GM21825 (cell line): Measurements from ENCODE around the gene CTIF.

ENCODE experiments used
- ATAC-seq: cut with Tn5 transposase; IDR thresholded peaks from one replicate; pipeline ENCODE4 v1.9.1; 2021; ENCODE audit warnings: mild to moderate bottlenecking, moderate library complexity; ENCODE audit not compliant: unreplicated experiment

CTIF gene

DNA sequence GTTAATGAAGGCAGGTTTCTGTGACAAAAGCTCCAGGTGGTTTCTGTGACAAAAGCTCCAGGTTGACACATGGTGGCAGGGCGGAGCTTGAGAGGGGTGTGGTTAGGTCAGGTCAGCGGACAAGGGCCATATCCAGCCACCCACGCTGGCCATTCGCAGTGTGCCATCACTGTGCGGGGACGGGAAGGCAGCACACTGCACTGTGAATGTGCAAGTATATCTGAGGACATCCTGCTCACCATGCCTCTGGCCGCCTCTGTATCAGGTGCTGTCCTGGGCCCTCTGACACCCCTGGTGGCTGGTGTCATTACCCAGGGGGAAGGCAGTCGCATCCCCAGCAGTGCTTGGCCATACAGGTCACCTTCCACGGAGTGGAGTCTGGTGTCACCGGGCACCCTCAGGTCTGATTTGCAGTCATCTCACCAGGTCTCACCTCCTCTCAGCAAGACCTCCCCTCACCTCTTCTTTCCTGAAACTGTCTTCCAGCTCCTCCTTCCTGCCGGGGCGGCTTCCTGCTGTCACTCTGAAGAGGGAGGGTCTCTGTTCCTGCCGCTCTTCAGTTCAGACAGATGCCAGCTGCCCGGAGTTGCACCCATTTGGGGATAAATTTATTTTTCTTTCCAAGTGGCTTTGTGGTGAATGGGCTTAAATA lies 34.9 kb downstream of the CTIF start:
- no peak for ATAC-seq

DNA sequence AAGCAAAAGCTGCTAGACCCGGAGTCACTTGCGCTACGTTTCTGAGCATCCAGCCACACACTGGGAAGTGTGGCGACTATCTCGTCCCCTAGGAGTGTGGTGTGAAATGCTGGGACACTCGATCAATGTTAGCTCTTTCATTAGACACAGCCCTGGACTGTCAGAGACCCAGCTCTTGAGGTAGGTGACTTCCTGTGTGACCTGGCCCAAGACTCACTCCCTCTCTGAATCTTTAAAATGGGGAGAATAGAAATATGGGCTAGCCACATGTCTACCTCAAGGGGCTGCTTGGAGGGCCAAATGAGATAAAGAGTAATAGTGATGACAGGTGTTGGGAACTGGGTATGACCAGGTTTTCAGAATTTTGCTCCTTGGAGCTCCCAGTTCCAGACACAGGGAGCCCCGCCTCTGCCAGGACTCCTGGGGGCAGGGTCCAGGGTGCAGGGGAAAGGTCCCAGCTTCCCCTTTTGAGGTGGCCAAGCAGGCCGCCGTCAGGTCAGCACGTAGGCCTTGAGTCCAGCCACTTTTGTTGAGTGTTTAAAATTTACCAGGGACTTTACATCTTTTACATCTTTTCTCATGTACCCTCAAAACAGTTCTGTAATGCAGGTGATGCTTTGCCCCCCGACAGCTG lies 36.0 kb downstream of the CTIF start:
- ATAC-seq, result no peak

DNA sequence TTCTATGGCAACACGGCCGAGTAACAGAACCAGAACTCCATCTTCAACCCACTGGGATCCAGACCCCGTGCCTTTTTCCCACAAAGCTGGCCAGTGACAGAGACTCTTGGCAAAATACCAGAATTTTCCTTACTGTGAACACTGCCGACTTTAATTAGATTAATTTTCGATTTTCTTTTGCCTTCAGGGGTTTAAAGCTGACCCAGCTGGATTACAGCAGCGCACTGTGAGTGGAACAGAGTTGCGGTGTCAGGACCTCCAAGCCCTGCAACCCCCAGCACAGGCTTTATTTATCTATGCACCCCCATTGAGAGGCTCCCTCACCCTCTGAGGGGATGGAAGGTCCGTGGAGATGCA lies 36.4 kb downstream of the CTIF start:
- no peak for ATAC-seq

DNA sequence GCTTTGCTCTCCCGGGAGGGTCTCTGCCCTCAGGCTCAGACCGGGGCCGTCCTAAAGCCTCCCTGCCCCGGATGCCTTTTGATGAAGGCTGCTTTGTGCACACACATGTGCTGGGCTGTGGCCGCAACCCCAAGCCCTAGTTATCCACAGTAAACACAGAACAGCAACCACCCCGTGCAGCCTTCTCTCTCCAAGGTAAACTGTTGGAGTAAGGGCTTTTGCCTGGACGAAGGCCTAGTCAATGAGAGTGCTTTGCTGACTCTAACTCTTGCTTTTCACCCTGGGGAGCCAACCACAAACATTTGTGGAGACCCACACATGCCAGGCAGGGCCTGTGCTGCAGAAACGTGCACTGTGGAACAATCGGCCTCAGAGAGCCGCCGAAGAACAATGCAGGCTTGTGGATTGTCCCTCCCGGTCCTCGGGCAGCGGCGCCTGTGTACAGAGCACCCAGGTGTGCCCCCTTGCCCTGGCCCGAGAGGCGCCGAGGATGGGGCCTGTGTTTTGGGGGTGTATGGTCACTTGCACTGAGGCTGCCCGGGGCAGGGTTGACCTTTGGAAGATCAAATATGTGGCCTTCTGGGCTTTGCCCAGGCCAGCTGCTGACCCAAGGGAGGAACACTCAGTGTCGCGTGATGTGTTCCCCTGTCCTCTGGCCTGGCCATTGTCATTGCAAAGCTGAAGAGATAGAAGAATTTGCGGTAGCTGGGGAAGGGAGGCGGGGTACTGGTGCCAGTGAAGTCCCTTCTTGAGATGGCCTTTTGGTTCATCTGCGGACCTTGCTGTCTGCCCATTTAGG lies 37.0 kb downstream of the CTIF start:
- ATAC-seq, result no peak

DNA sequence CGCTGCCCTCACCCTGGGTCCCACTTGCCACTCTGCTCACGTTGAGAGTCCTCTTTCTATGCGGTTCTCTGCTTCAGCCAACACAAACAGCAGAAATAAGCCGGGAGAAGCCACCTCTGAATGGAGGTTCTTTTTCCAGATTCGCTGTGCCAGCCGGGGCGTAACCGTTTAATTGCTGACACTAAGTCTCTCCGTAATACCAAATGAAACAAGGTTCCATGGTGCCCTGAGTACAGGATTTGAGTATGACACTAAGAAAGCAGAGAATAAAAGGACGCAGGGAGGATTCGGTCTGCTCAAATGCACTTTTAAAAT lies 37.6 kb downstream of the CTIF start:
- ATAC-seq, result no peak

DNA sequence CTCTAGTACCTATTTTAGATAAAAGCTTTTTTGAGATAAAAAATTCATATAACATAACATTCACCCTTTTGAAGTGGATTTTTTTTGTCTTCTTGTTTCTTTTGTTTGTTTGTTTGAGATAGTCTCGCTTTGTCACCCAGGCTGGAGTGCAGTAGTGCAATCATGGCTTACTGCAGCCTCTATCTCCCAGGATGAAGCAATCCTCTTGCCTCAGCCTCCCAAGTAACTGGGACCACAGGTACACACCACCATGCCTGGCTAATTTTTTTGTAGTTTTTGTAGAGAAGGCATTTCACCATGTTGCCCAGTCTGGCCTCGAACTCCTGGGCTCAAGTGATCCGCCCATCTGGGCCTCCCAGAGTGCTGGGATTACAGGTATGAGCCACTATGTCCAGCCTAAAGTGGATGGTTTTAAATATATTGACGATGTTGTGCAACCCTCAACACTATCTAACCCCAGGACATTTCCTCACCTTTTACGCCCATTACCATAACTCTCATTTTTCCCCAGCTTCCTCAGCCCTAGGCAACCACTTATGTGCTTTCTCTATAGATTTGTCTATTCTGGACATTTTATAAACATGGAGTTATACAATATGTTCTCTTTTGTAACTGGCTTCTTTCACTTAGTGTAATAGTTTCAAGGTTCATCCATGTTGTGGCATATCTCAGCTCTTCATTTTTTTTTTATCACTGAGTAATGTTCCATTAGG lies 38.8 kb downstream of the CTIF start:
- ATAC-seq, result no peak

DNA sequence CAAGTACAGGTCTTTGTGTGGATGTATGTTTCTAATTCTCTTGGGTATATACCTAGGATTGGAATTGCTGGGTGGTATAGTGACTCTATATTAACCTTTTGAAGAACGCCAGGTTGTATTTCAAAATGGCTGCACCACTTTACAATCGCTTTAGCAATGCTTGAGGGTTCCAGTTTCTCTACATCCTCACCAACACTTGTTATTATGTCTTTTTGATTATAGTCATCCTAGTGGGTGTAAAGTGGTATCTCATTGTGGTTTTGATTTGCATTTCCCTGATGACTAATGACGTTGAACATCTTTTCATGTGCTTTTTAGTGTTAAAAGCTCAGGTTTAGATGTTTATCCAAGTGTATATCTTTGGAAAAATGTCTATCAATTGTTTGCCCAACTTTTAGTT lies 39.5 kb downstream of the CTIF start:
- no peak for ATAC-seq

DNA sequence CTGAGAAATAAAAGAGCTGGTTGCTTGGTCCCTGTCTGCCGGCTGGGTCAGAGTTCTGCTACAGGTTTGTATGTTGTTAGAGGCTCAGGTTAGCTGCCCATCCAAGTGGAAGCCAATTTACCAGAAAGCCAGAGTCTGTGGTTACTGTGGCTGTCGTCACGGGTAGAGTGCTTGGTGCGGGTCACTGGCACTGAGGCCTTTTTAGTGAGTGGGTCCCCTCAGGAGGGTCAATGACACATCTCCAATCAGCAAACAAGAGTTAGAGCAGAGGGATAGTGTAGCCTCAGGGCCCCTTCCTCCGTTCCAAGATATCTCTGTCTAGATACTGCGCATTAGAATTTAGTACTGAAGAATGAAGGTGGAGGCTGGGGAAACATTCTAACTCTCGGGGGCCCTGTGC lies 41.2 kb downstream of the CTIF start:
- ATAC-seq, result no peak

DNA sequence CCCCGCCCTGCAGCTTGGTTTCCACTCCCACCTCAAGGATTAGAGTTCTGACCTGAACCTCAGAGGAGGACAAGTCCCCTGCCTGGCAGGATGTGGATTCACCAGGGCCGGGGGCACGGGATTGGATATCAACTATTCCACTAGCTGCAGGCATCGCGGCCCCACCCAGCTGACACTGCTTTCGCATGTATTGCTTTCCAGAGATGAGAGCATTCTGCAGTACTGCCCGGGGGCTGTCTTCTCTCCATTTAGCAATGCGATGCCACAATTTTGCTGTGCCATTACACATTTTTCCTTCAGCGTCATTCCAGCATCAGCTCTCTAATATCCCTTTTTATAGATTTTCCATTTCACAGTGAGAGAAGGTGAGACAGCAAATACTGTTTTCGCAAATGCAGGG lies 42.0 kb downstream of the CTIF start:
- no peak for ATAC-seq

DNA sequence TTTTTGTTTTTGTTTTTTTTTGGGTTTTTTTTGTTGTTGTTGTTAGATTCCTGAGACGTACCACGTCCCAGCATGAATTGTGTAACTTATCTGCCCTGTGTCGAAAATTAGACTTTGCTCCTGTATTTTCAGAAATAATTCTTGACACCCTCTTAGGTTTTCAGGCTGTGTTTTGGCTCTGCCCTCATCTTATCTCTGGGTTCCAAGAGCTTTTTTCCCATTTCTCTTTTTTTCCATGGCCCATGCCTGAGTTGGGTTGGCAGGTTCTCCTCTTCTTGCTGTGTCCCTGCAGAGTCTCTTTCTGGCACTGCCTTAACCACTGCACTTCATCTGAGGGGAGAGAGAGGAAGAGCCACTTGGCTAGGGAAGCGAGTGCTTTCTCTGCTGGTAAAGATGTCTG lies 42.4 kb downstream of the CTIF start:
- ATAC-seq, result no peak

DNA sequence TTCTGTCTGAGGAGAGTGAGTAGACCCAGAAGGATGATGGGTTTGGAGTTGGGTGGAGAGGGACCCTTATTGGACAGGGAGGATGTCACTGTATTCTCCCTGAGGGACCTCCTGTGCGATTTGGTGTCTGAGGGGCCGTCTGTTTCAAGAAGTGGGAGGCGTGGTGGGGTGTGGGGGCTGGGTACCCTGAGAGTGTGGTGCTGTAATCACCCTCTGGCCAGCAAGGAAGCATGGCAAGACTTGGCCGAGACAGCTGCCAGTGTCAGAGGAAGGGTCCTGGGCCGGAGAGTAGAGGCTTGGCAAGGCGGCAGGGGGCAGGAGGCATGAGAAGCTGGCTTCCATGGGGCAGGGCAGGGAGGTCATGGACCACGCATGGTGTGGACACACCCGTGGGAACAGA lies 43.1 kb downstream of the CTIF start:
- ATAC-seq, result no peak

DNA sequence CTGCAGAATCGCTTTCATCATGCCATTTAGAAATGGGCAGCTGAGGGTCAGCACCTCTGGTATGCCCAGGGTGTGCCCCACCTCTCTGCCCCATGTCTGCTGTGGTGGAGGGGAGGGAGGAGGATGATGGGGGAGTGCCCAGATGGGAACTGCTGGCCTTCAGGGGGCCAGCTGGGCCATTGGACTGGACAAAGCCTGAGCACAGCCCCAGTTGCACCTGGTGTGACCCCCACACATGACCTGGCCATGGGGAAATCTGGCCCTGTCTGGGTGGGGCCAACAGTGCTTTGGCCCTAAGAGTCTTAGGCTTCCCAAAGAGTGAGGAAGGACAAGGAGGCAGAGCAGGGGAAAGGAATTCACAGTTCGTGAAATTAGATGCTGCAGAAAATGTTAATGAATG lies 44.1 kb downstream of the CTIF start:
- ATAC-seq, result no peak

DNA sequence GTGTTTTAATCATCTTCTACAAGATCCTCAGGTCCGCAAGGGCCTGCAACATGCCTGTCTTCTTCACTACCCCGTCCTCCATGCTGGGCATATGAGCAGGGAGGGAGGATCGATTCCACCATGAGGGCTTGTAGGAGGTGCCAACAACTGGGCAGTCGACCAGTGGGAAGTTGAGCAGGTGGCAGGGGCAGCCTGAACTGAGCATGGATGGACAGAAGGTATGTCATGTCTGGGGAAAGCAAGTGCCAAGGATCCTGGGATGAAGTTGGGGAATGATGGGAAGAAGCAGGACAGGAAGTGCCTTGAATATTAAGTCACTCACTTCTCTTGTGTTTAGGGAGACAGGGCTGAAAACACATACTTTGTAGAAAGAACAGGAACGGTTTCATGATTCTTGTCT lies 44.7 kb downstream of the CTIF start:
- no peak for ATAC-seq

DNA sequence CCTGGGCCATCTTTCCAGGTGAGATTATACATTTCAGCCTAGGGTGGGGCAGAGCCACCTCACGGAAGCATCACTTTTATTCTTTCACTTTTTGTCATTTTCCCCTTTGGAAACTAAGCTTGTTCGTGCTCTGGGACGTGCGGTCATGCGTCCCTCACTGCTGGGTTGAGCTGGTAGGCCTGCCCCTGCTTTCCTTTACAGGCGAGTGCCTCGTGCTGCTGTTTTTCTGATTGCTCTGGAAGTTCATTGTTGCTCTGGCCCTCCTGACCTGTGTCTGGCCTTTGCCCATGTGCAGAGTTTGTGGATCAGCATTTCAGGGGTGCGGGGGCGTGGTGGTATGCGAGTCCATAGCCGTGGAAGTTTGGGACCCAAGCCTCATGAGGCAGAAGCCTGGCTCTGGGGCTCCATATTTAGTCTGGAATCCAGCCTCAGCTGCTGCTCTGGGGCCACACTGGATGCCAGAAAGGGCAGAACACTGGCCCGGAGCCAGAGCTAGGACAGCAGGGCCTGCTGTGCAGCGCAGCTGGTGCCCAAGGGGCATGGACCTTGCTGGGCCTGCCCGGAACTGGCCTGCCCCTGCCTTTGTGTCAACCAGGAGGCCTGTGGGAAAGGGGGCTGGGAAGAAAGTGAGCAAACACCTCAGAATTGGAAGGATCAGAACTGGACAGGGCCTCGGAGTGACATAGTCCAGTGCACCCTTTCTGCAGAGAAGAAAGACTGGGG lies 51.1 kb downstream of the CTIF start:
- no peak for ATAC-seq

DNA sequence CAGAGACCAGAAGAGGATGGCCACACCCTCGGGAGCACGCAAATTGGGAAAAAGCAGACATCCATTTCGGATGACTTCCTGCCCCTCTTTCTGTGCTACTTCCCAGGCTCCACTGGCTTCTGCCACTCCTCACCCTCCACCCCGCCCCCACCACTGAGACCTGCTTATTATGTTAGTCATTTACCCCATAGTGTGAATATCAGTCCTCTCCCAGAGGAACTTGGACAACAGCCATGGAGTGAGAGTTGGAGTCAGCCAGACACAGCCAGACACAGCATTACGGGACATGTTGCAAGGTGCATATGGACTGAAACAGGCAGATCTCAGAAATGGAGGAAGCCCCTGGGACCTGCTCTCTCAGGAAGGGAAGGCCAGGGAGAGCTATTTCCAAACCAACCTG lies 51.8 kb downstream of the CTIF start:
- ATAC-seq, result no peak

DNA sequence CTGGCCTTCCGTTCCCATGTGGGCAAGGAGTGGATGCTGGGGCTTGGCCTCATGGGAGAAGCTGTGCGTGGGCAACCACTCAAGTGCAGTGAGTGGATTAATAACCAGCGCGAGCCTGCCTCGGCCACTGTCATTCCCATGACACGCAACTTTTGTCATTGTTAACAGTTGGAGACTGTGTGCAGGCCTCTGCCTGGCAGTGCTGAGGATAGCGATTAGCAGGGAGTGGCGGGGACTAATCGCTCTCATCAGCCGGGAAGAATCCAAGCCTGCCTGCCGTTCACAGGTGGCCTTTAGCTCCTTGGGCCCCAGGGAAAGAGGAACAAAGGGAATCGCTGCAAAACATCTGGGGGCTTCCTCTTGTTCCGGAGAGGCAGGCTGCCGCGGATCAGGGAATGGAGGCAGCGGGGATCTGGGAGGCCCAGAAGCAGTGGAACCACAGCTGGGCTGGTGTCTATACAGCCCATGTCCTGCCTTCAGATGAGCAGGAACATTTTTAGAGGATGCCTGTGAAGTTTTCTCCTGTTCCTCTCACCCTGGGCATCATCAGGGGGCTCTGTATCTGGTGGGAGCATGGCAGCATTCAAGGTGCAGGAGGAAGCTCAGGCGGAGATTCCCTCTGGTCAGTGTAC lies 53.8 kb downstream of the CTIF start:
- no peak for ATAC-seq

DNA sequence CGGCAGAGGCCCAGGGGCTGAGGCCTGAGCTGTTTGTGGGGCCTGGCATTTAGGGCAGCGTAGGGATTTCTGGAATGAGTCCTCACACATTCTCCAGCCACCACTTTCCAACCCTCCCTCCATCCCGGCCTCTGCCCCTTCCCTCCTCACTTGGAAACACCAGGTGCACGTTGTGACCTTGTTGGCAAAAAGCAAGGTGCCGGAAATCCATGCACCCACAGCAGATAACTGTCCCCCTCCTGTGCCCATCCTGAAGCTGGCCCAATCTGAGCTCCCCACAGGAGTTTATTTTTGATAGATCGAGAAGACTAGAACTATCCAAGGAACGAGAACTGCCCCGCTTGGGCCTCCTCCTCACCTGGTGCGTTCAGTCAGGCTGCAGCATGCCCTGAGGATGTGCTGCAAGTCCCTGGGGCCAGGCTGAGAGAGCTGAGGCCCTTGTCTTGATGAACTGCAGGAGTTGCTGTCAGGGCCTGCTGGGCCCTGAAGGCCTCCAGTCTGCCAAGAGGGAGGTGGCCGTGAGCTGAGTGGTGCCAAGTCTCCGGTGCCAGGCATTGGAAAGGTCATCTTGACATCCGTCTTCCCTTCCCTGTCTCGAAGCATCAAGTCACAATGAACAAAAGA lies 55.8 kb downstream of the CTIF start:
- ATAC-seq, result no peak

DNA sequence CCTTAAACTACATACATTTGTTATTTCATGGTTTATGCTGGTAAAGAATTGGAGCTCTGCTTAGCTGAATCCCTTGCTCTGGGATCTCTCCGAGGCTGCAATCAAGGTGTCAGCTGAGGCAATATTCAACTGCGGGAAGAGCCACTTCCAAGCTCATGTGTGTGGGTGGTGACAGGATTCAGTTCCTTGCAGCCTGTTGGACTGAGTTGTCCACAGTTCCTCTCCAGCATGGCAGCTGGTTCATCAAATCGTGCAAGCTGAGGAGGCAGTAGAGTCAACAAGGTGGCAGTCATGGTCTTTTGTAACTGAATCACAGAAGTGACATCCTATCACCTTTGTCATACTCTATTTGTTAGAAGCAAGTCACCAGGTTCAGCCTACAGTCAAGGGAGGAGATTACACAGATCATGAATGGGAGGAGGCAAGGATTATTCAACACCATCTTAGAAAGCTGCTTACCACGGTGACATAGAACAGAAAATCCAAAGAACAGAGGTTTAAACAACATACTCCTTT lies 56.9 kb downstream of the CTIF start:
- ATAC-seq, result no peak

DNA sequence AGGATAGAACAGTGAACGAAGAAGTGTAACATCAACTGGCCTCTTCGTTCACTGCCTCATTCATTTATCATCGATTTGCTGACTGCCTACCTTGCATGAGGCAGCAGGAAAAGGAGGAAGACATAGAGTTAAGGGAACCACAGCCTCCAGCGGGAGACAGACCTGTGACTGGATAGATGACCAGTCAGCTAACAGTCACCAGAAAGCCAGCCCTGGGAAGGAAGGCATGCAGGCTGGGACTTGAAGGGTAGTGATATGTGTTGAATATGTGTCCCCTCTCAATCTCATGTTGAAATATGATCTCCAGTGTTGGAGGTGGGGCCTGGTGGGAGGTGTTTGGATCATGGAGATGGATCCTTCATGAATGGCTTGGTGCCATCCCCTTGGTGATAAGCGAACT lies 58.3 kb downstream of the CTIF start:
- no peak for ATAC-seq

DNA sequence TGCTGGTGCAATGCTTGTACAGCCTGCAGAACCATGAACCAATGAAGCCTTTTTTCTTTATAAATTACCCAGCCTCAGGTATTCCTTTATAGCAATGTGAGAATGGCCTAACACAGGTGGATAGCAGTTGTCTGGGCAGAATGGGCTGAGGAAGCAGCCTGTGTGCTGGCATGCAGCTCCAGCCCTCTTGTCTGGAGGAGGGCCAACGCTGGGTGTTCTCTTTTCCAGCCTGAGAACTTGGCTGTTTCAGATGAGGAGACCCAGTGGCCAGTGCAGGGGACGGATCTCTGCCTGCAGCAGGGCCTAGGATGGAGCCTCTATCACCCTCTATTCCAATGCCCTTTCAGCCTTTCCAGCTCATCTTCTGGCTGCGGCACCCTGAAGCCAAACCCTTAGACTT lies 58.8 kb downstream of the CTIF start:
- no peak for ATAC-seq
